Psoas muscle (tissue), 8 donors: ENCODE data around the gene LYPD6. TPM values are rescaled to one million over a fixed set of nuclear protein-coding genes. Genes with fewer than 3 reads are reported as not detected.

ENCODE experiments used
- ATAC-seq, 4 donors: fragments of 200-7000 bp; cut with Tn5 transposase; one replicate each; pipeline ENCODE4 v1.9.1; 2020; ENCODE audit warnings: moderate library complexity in 3 of 4, mild to moderate bottlenecking in 2 of 4
- DNase-seq, 2 donors: peaks; one replicate each; pipeline ENCODE4 v3.0.0-alpha.2; 2020
- H3K27ac ChIP-seq: fragments of 200-600 bp; one replicate; pipeline ENCODE4 v1.8.0; 2022
- H3K27me3 ChIP-seq, 3 donors: fragments of 200-600 bp in 1 of 3; one replicate each; pipeline versions ENCODE4 v1.6.1 to v1.8.0; 2013 to 2022; ENCODE audit warnings: low read length in 2 of 3, mild to moderate bottlenecking in 2 of 3, moderate library complexity in 1 of 3; ENCODE audit not compliant: insufficient read depth in 3 of 3
- H3K36me3 ChIP-seq, 2 donors: fragments of 200-600 bp in 1 of 2; one replicate each; pipeline versions ENCODE4 v1.6.1 to v1.8.0; 2013 to 2022; ENCODE audit warnings: low read depth in 1 of 2, mild to moderate bottlenecking in 1 of 2, moderate library complexity in 1 of 2; ENCODE audit not compliant: insufficient read depth in 1 of 2
- H3K4me1 ChIP-seq: fragments of 200-600 bp; one replicate; pipeline ENCODE4 v1.8.0; 2022
- H3K4me3 ChIP-seq: fragments of 200-600 bp; one replicate; pipeline ENCODE4 v1.8.0; 2022; ENCODE audit warnings: mild to moderate bottlenecking
- H3K9me3 ChIP-seq: fragments of 200-600 bp; one replicate; pipeline ENCODE4 v1.8.0; 2022
- WGBS, 3 donors: extraction: QIAGEN DNeasy Blood & Tissue Kit; methylation state at CpG; one replicate each; pipeline versions ENCODE4 v1.1.6 to v1.1.7; 2013; 5-methylcytosine and 5-hydroxymethylcytosine counted together
- intact Hi-C, 2 donors: fragments of 100-400 bp; cut with DNase I; formaldehyde crosslinking; loops; one replicate each; pipeline versions ENCODE4 v1.11.0 to v1.14.2; 2022
- polyA plus RNA-seq, 3 donors: library from polyadenylated mRNA; stranded (reverse); fragments of 200-250 nt; gene quantifications; one replicate each; pipeline ENCODE4 v1.2.3, GENCODE V29; 2013
- total RNA-seq, 4 donors: library from RNA; stranded (reverse); fragmentation: NEBNext Ultra II Directional in 2 of 4; extraction: Animal tissue kit (Norgen Biotek cat#: 25700) in 2 of 4; gene quantifications; one replicate each; pipeline versions ENCODE4 v1.2.1 to v1.2.4, GENCODE V29; 2021 to 2023
- TF ChIP-seq, protein P1 (sequence below): fragments of 200-600 bp; IDR thresholded peaks from one replicate; pipeline ENCODE4 v1.8.0; 2022; ENCODE audit warnings: antibody characterized with exemption
- donor health status: healthy with polysubstance abuse.
- donor health status: DM: no; HTN: no; CAD: no; lungs with moderate emphysema.
- donor health status: Bipolar disorder and iron deficiency.
- donor health status: healthy.
- donor health status: DM: yes; HTN: yes; CAD: no.
- donor health status: DM: no; HTN: no; CAD: no.
- donor health status: DM: no; HTN: no; CAD: no.
- donor health status: DM: yes; HTN: yes; CAD: no.

The LYPD6 gene
- total and polyA plus RNA-seq, 7 donors: 0.04 to 0.11 (median 0.05) TPM; not detected in 2

DNA sequence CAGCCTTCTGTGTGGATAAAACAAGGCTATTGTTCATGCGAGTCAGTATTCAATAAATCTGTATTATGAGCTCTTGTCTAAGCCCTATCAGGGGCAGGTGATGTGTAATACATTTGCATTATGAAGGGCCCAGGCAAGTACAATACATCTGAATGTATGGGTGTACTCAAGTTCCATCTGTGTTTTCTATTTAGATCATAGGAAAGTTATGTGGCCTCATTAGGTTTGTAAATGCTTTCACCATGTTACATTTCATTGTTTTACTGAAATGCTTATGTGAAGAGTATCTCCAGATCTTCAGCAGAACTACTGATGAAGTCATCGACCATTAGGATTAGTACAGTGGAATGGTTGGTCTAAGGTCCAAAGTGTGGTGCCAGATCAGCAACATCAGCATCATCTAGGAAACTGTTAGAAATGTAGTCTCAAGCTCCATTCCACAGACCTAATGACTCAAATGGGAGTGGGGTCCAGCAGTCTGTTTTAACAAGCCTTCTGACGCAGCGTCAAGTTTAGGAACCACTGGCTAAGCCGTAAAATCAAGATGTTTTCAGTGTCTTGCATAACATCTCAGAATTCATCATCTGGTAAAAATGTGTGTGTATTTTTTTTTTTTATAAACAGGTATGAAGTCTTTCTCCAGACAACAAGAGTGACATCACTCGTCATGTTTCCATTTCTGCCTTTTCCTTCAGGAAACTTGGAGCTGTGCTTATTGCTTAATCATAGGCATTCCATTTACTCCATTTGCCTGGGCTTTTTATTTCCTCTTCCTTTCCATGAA is 80.5 kb downstream of the LYPD6 start:
- WGBS, 3 donors: 87 to 92% (median 88%) methylated on average over 6 of the region's 6 CpGs
- ATAC-seq: no peak
- Histone ChIP-seq H3K4me3 (no peak overlapping the region), H3K36me3 (no peaks in the 10 kb centered on the region), H3K9me3 (no peaks in the 10 kb centered on the region), H3K4me1 (no peaks in the 10 kb centered on the region), H3K27ac (no peak overlapping the region), H3K27me3 (no peaks in the 10 kb centered on the region)
- intact Hi-C loops: no loop called here
- TF ChIP-seq, protein P1, sequence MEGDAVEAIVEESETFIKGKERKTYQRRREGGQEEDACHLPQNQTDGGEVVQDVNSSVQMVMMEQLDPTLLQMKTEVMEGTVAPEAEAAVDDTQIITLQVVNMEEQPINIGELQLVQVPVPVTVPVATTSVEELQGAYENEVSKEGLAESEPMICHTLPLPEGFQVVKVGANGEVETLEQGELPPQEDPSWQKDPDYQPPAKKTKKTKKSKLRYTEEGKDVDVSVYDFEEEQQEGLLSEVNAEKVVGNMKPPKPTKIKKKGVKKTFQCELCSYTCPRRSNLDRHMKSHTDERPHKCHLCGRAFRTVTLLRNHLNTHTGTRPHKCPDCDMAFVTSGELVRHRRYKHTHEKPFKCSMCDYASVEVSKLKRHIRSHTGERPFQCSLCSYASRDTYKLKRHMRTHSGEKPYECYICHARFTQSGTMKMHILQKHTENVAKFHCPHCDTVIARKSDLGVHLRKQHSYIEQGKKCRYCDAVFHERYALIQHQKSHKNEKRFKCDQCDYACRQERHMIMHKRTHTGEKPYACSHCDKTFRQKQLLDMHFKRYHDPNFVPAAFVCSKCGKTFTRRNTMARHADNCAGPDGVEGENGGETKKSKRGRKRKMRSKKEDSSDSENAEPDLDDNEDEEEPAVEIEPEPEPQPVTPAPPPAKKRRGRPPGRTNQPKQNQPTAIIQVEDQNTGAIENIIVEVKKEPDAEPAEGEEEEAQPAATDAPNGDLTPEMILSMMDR: no peak
- DNase-seq: no peak

DNA sequence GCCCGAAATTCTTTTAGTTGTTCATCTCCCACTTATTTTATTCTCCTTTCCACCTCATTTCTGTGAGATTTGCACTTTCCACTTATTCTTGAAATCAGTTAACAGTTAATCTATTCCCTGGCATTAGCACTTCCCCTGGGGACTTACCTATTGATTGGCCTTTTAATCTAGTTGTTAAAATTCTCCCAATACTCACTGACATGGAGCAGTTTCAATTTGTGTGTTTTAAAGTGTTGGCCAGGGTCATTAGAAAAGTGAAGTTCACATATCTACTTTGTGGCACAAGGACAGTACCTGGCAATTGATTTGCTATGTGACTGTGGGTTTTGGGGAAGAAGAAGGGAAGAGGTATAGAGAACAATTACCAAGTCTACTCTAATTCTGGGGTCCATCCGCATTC is 83.1 kb downstream of the LYPD6 start:
- TF ChIP-seq, protein P1: no peak
- WGBS, 3 donors: 94 to 98% (median 95%) methylated on average over 2 of the region's 2 CpGs
- intact Hi-C loops: no loop called here
- ATAC-seq (no peak), DNase-seq (no peak)
- Histone ChIP-seq H3K27me3 (no peaks in the 10 kb centered on the region), H3K4me1 (no peaks in the 10 kb centered on the region), H3K9me3 (no peaks in the 10 kb centered on the region), H3K4me3 (no peak overlapping the region), H3K36me3 (no peaks in the 10 kb centered on the region), H3K27ac (no peak overlapping the region)

DNA sequence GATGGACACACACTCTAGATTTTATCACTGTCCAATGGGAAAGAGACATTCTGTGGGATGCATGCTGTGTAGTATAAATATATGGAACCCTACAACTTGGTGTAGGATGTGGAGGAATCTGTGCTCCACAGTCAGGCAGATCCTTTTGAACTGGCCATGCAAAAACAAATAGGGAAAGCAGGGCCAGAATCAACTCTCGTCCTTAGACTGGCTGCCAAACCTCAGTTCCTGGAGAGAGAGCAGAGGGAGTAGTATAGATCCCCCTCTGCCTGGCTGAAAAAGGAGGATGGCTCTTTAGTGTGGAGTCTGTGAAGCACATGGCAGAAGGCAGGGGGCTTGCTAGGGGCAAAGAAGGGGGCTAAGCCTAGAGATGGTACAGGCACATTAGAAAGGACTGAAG is 84.7 kb downstream of the LYPD6 start:
- WGBS, 3 donors: 44 to 64% (median 58%) methylated on average over 1 of the region's 1 CpG
- Histone ChIP-seq H3K27ac (no peak overlapping the region), H3K27me3 (no peaks in the 10 kb centered on the region), H3K4me1 (no peaks in the 10 kb centered on the region), H3K9me3 (no peaks in the 10 kb centered on the region), H3K4me3 (no peak overlapping the region), H3K36me3 (no peaks in the 10 kb centered on the region)
- ATAC-seq: no peak
- intact Hi-C loops: no loop called here
- no peak for DNase-seq
- TF ChIP-seq, protein P1: no peak

DNA sequence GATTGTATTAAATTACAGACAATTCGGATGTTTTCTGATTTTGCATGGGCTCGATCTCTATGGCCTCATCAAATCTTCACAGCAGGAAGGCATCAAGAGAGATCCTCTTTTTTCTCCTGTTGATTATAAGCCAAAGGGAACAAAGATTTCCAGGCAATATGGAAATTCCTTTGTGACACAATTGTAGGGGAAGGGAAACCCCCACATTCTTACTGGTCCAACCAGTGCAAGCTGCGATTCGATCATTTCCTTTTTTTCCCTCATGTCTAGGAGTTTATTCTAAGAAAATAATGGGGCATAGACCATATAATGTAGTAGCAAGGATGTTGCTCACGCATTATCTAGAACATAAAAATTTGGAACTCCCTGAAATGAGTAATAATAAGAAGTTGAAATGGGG is 87.7 kb downstream of the LYPD6 start:
- H3K4me1 ChIP-seq: no peaks in the 10 kb centered on the region
- 50 to 62% (median 58%) methylated on average over 5 of the region's 5 CpGs for WGBS, 3 donors
- no peaks in the 10 kb centered on the region for H3K27me3 ChIP-seq
- TF ChIP-seq, protein P1: no peak
- DNase-seq (no peak), ATAC-seq (no peak)
- no peaks in the 10 kb centered on the region for H3K36me3 ChIP-seq
- H3K4me3 ChIP-seq: no peak overlapping the region
- H3K27ac ChIP-seq: no peak overlapping the region
- H3K9me3 ChIP-seq: no peaks in the 10 kb centered on the region
- intact Hi-C loops: no loop called here
